Mesothelial cell of epicardium (in vitro differentiated cells): ENCODE results near the gene SYMPK. TPM values are rescaled to one million over a fixed set of nuclear protein-coding genes. Genes with fewer than 3 reads are reported as not detected.
A peak's percentile ranks its signal among the peaks of the same experiment; 100 is the strongest.

Experiments
- DNase-seq, 2 experiments: peaks; one replicate each; pipeline ENCODE4 v3.0.0; 2021; ENCODE audit warnings: low spot score in 2 of 2; ENCODE audit not compliant: unreplicated experiment in 2 of 2
- H3K27ac Mint-ChIP-seq: 2 replicates; pipeline ENCODE4 v1.8.0; 2021; ENCODE audit warnings: mixed read lengths
- H3K27me3 Mint-ChIP-seq: 2 replicates; pipeline ENCODE4 v1.8.0; 2021; ENCODE audit warnings: low read depth, mixed read lengths
- H3K36me3 Mint-ChIP-seq: 2 replicates; pipeline ENCODE4 v1.8.0; 2021; ENCODE audit warnings: mixed read lengths
- H3K4me1 Mint-ChIP-seq: 2 replicates; pipeline ENCODE4 v1.8.0; 2021; ENCODE audit warnings: mixed read lengths
- H3K4me3 Mint-ChIP-seq: 2 replicates; pipeline ENCODE4 v1.8.0; 2021; ENCODE audit warnings: mild to moderate bottlenecking, moderate library complexity, mixed read lengths
- H3K9me3 Mint-ChIP-seq: 2 replicates; pipeline ENCODE4 v1.8.0; 2021; ENCODE audit warnings: mixed read lengths
- total RNA-seq: library from RNA; stranded (reverse); gene quantifications from 3 replicates; pipeline ENCODE4 v1.2.1, GENCODE V29; 2021
- TF ChIP-seq, protein P1 (sequence below): fragments of 200-600 bp; sonication (generic); IDR thresholded peaks from one replicate; pipeline ENCODE4 v1.5.0; 2021; ENCODE audit warnings: antibody characterized with exemption; ENCODE audit not compliant: unreplicated experiment

SYMPK gene
- total RNA-seq, 1 donor from 2014 or later, result 92.6 TPM

DNA sequence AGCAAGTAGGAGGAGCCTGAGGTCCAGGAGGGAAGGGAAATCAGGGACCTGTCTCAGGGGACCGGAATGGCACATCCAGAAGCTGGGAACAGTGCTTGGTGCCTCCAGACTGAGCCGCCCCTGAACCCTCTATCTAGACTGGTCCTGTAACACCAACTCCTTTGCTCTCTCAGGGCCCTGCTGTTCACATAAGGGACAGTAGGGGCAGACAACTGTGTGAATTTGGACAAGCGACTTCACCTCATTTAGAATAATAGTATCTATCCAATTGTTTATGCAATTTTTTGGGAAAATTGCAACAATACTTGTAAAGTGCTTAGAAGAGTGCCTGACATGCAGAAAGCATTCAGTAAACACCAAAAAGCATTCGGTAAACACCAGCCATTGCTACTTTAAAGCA lies 14.0 kb downstream of the SYMPK start:
- no peak overlapping the region for H3K4me3 Mint-ChIP-seq
- no peaks in the 10 kb centered on the region for H3K27me3 Mint-ChIP-seq
- TF ChIP-seq, protein P1, sequence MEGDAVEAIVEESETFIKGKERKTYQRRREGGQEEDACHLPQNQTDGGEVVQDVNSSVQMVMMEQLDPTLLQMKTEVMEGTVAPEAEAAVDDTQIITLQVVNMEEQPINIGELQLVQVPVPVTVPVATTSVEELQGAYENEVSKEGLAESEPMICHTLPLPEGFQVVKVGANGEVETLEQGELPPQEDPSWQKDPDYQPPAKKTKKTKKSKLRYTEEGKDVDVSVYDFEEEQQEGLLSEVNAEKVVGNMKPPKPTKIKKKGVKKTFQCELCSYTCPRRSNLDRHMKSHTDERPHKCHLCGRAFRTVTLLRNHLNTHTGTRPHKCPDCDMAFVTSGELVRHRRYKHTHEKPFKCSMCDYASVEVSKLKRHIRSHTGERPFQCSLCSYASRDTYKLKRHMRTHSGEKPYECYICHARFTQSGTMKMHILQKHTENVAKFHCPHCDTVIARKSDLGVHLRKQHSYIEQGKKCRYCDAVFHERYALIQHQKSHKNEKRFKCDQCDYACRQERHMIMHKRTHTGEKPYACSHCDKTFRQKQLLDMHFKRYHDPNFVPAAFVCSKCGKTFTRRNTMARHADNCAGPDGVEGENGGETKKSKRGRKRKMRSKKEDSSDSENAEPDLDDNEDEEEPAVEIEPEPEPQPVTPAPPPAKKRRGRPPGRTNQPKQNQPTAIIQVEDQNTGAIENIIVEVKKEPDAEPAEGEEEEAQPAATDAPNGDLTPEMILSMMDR, result peak; percentile 17
- H3K4me1 Mint-ChIP-seq, result no peaks in the 10 kb centered on the region
- peaks cover 44% of the 10 kb centered on the region for H3K36me3 Mint-ChIP-seq
- H3K9me3 Mint-ChIP-seq, result no peaks in the 10 kb centered on the region
- H3K27ac Mint-ChIP-seq, result no peak overlapping the region
- DNase-seq, result no peak

GRCh38 chr19:45847663-45848062 lies 15.3 kb downstream of the SYMPK start:
- no peak overlapping the region for H3K4me3 Mint-ChIP-seq
- no peaks in the 10 kb centered on the region for H3K9me3 Mint-ChIP-seq
- no peaks in the 10 kb centered on the region for H3K4me1 Mint-ChIP-seq
- TF ChIP-seq, protein P1, result no peak
- H3K36me3 Mint-ChIP-seq, result peaks cover 51% of the 10 kb centered on the region
- H3K27me3 Mint-ChIP-seq, result no peaks in the 10 kb centered on the region
- no peak overlapping the region for H3K27ac Mint-ChIP-seq
- no peak for DNase-seq

- DNase-seq, result no peak
- Mint-ChIP-seq H3K27ac (no peak overlapping the region), H3K27me3 (no peaks in the 10 kb centered on the region), H3K4me1 (no peaks in the 10 kb centered on the region), H3K36me3 (peaks cover 63% of the 10 kb centered on the region), H3K4me3 (no peak overlapping the region), H3K9me3 (no peaks in the 10 kb centered on the region)
- TF ChIP-seq, protein P1, result no peak
Measured at GRCh38 chr19:45842198-45842597, 20.7 kb downstream of the SYMPK start.

GRCh38 chr19:45834970-45835369 lies 28.0 kb downstream of the SYMPK start:
- peaks cover 51% of the 10 kb centered on the region for H3K36me3 Mint-ChIP-seq
- TF ChIP-seq, protein P1, result no peak
- DNase-seq, result no peak

DNA sequence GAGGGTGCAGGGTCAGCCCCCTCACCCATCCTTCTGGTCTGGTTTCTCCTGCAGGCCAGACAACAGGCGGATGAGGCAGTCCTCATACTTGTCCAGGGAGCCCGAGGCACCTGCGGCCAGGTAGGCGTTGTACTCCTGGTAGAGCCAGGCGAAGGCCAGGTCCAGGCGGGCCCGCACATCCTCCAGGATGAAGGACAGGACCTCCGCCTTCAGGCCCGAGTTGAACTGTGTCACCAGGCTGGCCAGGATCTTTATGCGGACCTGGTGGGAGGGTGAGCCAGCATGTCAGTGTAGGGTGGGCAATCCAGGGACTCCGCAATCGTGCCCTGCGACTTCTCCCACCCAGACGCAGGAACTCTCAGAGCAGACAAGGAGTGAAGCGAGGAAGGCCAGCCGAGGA lies 34.0 kb downstream of the SYMPK start:
- Mint-ChIP-seq H3K27ac (no peak overlapping the region), H3K4me1 (no peaks in the 10 kb centered on the region), H3K9me3 (no peaks in the 10 kb centered on the region), H3K27me3 (no peaks in the 10 kb centered on the region), H3K4me3 (no peak overlapping the region), H3K36me3 (peaks cover 31% of the 10 kb centered on the region)
- TF ChIP-seq, protein P1, result no peak
- no peak for DNase-seq

More at GRCh38 chr19:45834970-45835369, 28.0 kb downstream of the SYMPK start:
- H3K27me3 Mint-ChIP-seq, result no peaks in the 10 kb centered on the region
- H3K4me3 Mint-ChIP-seq, result no peak overlapping the region
- no peak overlapping the region for H3K27ac Mint-ChIP-seq
- H3K9me3 Mint-ChIP-seq, result no peaks in the 10 kb centered on the region
- H3K4me1 Mint-ChIP-seq, result no peaks in the 10 kb centered on the region

DNA sequence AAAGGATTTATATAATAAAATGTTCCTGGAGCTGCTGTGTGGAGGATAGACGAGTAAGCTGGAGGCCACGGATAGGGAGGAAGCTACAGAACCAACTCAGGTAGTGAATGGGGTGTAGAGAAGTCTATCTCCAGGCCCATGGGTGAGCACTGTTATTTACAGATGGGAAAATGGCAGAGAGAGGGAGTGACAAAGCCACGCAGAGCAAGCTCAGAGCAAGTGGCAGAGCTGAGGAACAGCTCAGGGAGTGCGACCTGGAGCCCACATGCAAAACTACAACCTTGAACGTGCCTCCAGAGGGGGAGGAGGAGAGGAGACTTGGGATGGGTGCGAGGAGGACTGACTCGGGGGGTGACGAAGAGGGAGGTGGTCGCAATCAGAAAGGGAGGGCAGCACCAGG lies 34.4 kb downstream of the SYMPK start:
- Mint-ChIP-seq H3K27ac (no peak overlapping the region), H3K27me3 (no peaks in the 10 kb centered on the region), H3K9me3 (no peaks in the 10 kb centered on the region), H3K36me3 (peaks cover 30% of the 10 kb centered on the region), H3K4me1 (no peaks in the 10 kb centered on the region), H3K4me3 (no peak overlapping the region)
- no peak for DNase-seq
- TF ChIP-seq, protein P1, result no peak
